Vagina (tissue), 2 donors: ENCODE data around the gene TMX4.

Experiments used
- POLR2A ChIP-seq, 2 donors: fragments of 450-650 bp; IDR thresholded peaks; one replicate each; pipeline ENCODE4 v1.6.1; 2017; ENCODE audit warnings: antibody characterized with exemption in 2 of 2, mild to moderate bottlenecking in 2 of 2, moderate library complexity in 2 of 2
- POLR2AphosphoS5 ChIP-seq, 2 donors: sonication (generic); formaldehyde crosslinking; IDR thresholded peaks; one replicate each; pipeline ENCODE4 v1.9.0; 2017; ENCODE audit warnings: antibody characterized with exemption in 2 of 2, mild to moderate bottlenecking in 2 of 2, low read depth in 1 of 2; ENCODE audit not compliant: insufficient read depth in 1 of 2
- TF ChIP-seq, protein P1 (sequence below), 3 experiments: fragments of 450-650 bp in 2 of 3; fragments of 200-600 bp in 1 of 3; sonication (generic) in 1 of 3; IDR thresholded peaks; one replicate each; pipeline ENCODE4 v1.5.1; 2017 to 2019; ENCODE audit warnings: antibody characterized with exemption in 3 of 3, mild to moderate bottlenecking in 2 of 3, moderate library complexity in 2 of 3

DNA sequence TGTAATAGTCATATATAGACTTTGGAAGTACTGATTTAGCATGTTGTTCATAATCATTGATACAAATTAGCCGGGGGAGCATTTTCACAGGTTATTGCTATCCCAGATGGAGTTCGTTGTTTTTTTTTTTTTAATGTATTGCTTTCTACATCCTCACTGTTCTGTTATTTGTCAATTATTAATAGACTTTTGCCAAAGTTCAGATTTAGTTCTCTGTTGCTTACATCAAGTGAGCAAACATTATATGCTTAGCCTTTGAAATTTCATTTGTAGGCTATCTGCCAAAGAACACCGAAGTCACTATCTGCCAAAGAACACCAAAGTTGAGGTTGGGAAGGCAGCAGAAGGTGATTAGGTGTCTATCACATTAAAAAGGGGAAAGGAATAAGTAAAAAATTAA, 79.2 kb downstream of the TMX4 start, which contains the start of gene HAO1:
- TF ChIP-seq POLR2A (IDR thresholded peaks at IDR 0.05) (no peak), POLR2AphosphoS5 (IDR thresholded peaks at IDR 0.05; ENCODE audit: insufficient read depth in 1 of 2, low read depth in 1 of 2) (no peak)
- TF ChIP-seq, protein P1, sequence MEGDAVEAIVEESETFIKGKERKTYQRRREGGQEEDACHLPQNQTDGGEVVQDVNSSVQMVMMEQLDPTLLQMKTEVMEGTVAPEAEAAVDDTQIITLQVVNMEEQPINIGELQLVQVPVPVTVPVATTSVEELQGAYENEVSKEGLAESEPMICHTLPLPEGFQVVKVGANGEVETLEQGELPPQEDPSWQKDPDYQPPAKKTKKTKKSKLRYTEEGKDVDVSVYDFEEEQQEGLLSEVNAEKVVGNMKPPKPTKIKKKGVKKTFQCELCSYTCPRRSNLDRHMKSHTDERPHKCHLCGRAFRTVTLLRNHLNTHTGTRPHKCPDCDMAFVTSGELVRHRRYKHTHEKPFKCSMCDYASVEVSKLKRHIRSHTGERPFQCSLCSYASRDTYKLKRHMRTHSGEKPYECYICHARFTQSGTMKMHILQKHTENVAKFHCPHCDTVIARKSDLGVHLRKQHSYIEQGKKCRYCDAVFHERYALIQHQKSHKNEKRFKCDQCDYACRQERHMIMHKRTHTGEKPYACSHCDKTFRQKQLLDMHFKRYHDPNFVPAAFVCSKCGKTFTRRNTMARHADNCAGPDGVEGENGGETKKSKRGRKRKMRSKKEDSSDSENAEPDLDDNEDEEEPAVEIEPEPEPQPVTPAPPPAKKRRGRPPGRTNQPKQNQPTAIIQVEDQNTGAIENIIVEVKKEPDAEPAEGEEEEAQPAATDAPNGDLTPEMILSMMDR (IDR thresholded peaks at IDR 0.05), result no peak
